HL-60/S4 (cell line): ENCODE measurements around the gene AOPEP.

Source experiments
- in situ Hi-C: fragments of 300-500 bp; cut with MboI; formaldehyde crosslinking; loops from 2 replicates; pipeline ENCODE4 v1.14.3; 2022; ENCODE audit warnings: low sequenced_read_pairs

The AOPEP gene

DNA sequence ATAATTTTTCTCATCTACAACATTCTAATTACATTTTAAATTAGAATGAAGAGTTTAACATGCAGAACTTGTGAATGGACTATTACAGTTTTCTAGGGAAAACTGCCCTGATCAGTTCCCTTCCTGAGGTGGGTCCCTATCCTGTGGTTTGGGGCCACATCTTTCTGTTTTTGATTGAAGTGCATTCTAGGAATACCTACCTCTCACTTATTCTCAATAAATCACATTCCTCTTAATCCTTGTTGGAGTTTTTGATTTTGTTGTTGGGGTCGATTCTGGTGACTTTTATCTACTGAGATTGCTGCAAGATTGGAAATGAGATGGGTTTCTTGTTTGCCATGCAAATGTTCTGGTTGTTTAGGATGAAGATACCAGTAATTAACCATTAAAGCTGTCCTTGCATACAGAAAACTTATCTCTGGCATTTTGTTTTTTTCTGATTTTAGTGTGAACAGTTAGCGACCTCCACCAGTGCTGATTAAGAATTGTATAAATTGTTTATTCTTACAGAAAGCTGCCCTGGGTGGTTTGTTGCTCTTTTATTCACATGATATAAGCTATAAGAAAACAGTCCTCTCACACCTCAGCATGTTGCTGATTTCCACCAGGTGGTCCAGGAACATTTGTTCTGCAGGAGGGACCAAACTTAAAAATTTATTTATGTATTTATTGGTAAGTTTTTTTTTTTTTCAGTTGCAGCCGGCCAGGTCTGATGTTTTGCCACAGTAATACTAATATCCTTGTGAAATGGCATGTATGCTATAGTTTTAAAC is 321.1 kb downstream of the AOPEP start:
- in situ Hi-C loops: no loop called here

DNA sequence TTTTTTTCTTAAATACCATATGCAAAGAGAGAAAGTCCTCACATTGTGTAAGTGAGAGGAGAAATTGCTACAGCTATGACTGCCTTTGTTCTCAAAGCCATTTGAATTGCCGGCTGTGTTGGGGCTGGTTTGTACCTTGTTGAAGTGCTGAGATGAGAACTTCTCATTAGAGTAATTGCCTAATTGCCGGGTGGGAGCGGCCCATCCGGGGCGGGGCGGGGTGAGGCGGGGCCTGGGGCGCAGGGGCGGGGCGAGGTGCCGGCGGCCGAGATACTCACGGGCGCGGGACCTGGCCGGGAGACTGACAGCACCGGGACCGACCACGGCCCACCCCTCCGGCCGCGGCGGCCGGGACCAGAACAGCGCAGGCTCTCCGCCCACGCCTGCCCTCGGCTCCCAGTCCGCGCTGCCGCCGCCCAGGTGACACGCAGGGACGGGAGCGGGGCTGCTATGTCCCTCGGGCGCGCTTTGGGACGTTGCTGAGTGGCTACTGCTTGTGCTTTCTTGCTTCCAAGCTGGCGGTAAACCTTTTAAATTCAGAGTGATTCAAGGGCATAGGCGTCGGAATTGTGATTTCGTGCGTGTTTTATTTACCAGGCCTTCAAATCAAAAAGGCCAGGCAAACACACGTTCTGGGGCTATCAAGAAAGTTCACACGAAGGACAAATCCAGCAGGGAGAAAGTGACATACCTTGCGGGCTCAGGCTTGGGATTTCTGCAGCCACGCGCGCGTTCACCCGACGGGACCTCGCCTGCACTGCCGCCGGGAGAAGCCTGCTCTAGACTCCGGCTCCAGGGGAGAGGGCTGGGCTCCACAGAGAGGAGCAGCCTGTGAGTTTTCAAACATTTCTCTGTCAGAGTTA is 322.0 kb downstream of the AOPEP start:
- in situ Hi-C loops: no loop called here

DNA sequence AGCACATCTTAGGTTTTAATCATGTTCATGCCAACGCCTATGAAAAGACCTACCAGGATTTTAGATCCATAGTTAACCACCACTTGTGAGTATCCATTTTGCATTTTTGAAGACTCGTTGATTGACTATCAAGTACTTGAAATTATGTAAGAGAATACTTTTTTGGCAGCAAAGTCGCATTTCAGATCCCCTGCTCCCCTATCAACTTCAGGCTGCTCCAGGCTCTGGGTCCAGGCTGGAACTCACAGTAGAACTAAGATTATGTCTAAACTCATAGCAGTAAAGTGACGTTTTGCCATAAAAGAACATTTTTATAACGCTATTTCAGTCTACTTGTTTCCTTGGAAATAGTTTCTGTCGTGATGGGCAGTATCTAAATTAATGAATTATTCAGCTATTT is 323.3 kb downstream of the AOPEP start:
- in situ Hi-C loops: no loop called here

DNA sequence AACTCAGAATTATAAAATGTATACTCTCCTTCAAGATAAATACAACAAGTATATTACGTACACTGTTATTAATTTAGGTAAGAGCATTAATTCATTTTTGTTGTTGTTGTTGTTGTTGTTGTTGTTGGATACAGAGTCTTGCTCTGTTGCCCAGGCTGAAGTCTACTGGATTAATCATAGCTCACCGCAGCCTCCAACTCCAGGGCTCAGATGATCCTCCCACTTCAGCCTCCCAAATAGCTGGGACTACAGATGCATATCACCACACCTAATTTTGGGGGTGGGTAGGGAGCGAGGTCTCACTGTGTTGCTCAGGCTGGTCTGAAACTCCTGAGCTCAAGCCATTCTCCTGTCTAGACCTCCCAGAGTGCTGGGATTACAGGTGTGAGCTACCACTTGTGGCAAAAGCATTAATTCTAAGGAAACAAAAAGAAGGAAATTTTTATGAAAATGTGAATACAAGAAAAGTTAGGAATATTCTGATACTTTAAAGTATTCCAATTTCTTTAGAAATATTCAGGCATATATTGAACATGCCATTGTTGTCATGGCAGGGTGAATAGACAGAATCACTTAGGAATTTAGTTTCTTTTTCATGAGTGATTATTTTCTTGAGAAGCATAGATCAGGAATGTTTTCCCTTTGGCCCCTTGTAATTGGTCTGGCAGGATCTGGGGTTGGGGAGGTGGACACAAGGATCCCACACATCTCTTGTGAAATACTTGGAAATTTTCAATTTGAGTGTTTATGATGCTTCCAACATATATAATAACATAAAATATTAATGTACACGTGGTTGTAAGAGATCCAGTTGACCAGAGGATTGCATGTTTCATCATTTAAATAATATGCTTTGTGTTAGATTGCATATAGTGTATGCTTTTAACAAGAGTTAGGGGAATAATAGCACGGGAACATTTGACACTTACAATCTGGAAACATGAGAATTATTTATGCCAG is 327.4 kb downstream of the AOPEP start:
- in situ Hi-C loops: no loop called here

DNA sequence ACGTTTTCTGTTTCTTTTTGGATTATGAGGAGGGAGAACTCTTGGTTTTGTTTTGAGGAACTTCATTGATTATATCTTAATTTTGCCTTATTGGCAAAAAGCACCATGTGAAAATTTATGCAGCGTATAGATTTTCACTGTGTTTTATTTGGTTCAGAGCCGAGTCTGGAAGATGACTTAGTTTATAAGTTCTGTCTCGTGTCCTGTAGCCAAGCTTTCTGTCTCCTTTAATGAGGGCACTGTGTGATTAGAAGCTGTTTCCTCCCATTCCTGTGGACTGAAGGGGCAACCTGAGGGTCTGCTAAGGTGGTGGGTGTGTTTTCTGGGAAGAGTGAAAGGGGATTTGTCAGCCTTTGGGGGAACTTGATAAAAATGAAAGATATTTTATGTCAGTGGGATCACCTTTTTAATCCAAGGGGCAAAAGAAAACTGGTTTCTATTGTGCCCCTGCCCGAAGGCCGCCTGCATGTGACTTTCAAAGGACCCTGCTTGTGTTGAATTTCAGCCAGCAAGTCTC is 328.9 kb downstream of the AOPEP start:
- in situ Hi-C loops: no loop called here

DNA sequence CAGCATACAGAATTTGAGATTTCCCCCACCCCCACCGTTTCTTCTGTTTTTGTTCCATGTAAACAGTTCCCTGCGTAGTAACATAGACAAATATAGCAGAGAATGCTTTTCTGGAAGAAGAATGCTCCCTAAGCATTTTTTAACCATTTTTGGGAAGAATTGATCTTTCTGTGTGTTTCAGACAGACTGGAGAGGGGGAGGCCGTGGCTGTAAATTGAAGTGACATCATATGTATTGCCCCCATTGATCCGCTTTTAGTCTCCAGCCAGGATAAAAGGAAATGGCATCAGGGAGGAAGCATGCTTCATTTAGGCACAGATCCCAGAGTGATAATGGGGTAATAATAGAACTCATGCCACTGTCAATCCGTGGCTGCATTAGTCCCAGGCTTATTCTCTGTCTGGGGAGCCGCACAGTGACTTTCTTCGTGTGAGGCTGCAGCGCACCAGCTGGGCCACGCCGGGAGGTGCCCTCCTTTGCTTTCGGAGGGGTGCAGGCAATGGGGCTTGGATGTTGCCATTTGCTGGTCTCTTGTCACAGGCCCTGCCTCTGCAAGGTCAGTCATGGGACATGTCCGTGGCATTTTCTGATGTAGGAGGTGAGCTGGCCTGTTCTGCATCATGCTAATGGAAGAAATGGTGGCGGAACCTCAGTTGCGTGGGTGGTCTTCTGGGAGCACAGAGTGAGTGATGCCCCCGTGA is 329.5 kb downstream of the AOPEP start:
- in situ Hi-C loops: no loop called here

DNA sequence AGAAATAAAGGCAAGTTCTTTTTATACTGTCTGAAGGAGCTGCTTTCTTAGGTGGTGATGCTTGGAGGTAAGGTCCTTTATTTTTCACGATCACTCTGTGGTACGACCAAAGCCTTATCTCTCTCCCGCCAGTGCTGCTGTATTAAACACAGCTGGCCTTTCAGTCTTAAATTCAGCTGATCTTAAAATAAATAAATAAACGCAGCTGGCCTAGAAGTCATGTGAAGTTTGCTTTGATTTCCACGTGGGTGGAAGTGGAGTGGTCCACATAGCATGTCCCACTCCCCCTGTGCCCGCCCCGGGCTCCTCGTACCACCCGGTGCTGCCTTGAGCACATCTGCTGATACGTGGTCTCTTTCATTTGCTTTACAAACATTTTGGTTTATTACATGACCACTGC is 330.6 kb downstream of the AOPEP start:
- in situ Hi-C loops: no loop called here

DNA sequence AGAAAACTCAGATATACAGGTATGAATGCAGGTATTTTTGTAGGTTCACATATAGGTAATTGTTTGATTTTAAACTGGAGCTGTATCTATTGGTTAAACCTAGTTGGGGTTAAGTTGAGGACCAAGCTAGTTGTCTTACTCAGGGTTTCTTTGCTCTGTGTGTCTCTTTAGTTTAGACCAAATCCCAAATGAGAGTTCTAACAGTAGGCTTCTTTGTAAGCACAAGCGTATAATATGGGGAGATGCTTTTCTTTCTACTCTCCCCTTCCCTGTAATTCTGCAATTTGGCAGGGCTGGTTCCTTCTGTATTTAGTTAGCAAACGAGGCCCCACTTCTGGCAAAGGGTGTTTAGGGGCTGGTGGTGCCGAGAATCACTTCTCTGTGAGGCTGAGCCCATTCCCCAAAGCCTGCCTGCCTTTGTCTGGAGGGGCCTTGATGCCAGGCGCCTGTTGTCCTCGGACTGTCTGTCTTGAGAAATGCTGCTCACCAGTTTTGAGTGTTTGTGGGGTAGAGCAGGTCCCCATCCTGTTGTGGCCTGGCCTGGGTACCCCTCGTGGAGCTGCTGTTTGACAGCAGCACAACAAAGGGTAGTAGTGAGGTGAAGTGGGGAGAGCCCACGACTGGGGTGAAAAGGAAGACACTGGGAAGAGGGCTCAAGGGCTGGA is 331.8 kb downstream of the AOPEP start:
- in situ Hi-C loops: no loop called here

DNA sequence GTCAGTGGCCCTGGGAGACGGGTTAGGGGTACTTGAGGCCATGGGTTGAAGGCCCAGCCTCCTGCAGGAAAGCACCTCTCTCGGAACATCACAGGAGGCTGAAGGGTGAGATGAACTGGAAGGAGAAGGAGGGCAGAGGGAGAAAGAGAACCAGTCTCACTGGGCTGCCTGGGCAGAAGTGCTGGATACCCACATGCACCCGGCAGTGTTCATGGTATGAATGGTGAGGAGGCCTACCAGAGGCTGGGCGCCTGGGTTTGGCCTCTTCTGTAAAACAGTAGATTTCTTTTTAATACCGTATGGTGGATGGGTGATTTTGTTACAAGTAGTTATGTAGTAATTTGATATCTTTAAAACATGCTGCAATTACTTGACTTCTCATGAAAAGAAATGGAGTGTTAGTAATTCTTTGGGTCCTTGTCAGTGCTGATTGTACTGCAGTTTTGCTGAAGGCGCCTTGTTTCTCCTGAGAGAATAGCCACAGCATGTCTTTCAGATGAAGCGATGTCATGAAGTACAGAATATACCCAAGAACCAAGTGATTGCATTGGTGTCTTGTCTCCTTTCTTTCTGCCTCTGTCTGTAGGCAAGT is 332.4 kb downstream of the AOPEP start:
- in situ Hi-C loops: no loop called here

DNA sequence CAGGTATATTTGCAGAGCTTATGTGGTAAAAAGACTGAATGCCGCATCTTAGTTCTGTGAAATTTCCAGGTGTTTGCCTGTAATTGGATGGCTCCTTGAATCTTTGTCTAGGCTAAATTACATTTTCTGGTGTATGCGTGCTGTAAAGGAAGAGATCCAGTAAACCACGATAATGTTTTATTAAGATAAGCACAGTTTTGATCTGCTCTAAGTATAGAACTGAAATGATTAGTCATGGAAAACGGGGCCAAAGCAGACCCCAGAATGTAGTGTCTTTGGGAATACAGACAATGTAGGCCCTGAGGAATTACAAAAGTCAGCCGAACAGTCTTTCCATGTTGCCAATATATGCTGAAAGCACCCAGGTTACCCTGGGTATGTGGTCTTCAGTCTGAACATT is 333.7 kb downstream of the AOPEP start:
- in situ Hi-C loops: no loop called here

DNA sequence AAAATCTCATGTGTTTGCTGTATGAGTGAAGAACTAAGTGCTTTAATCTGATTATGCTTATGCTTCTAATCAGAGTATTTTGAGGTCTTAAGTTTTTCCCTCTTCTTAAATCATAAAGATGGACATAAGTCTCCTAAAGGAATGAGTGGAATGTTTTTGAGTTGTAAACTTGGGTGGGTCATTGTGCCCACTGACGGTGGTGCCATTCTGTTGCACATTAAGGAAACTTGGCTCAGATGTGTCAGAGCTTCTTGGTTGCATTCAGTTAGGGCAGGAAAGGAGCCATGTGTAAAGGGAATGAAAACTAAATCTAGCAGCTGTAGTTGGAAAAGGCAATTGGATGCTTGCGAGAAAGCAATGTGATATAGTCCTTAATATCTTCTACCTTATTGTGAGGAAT is 334.4 kb downstream of the AOPEP start:
- in situ Hi-C loops: no loop called here

DNA sequence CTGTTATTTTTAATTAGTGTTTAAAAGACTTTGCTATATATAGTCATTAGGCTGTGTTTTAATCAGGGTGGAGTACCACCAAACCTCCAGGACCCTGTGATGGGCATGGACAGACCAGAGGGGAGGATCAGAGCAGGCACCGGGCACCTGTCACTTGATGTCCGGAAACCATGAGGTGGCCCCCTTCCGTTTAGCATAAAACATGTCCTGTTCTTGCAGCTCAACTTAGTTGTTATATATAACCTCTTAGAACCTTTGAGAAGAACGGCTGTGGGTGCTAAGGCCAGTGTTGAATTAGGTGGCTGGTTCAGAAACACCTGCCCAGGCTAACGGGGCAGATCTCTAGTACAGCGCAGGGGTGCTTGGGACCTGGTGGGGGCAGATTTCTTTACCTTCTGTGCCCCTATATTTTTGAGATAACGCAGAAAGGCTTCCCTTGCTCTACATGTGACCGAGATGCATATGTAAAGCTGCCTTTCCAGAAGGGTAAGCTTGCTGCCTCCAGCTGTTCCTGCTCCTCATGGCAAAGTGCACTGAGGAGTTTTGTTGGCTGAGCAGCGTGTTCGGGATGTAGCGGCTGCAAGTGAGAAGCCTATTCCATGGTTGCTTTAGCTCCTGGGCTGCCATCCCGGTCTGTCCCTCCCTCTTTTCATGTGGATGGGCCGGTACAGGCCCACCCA is 335.6 kb downstream of the AOPEP start:
- in situ Hi-C loops: no loop called here

DNA sequence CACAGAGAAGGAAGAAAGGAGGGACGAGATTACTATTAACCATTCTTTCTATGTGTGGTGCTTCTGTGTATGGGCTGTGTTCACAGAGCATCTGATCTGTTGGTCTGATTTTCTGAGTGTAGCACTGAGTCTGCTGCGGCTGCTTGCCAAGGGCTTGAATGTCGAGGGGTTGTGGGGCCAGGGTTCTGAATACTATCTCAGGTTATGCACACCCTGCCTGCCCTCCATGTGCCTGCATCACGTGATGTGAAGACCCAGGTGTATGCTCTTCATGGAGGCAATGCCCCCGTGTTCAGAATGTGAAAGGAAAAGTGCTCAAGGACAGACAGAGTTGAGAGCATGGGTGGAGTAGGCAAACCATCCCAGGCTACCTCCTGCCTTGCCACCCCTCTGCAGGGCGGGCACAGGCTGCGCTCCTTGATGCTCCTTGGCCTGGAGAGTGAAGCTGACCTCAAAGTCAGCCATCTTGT is 336.1 kb downstream of the AOPEP start:
- in situ Hi-C loops: no loop called here

DNA sequence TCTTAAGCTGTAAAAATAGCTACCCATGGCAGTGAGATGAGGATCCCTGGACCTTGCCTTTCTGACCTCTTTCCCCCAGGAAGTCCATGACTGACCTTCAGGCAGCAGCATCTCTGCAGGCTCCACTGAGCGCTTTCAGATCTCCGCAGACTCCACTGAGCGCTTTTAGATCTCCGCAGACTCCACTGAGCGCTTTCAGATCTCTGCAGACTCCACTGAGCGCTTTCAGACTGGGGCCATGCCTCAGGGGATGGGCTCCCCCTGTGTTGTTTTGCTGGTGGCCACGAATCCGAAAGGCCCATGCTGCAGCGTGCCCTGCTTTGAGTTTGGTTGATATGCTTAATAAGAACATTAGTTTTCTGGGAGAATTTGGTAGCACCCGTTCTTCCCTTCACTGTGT is 336.8 kb downstream of the AOPEP start:
- in situ Hi-C loops: no loop called here

DNA sequence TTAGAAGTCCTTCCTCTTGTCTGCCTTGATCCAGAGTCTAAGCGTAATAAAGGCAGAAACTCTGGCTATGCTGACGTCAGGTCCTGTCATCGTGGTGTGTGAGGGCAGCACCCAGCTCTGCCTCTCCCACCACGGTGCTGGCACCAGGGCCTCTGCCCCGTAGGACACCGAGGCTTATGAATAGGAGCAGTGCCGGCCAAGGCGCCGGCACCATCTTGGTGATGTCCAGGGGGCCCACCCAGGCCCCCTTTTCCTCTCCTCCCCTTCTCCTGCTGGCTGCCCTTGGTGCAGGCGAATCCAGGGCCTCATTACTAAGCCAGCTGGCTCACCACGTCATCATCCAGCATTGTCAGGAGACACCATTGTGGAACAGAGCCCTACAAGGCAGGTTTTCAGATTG is 338.7 kb downstream of the AOPEP start:
- in situ Hi-C loops: no loop called here

DNA sequence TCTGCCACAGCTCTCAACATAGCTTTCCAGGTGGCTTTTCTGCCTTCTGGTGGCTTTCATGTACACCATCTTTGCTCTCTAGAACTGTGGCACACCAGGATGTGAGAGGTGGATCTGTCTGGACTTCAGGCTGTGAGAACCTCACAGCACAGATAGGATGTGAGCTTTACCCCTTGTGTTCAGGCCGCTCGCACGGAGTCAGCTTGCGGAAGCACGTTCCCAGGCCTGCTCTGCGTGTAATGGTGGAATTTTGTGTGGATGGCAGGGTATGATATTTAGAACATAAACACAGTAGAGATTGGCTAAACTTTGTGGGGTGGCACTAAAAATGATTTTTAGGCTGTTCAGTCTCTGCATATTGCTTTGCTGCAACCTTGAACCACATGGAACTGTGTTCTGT is 340.6 kb downstream of the AOPEP start:
- in situ Hi-C loops: no loop called here

DNA sequence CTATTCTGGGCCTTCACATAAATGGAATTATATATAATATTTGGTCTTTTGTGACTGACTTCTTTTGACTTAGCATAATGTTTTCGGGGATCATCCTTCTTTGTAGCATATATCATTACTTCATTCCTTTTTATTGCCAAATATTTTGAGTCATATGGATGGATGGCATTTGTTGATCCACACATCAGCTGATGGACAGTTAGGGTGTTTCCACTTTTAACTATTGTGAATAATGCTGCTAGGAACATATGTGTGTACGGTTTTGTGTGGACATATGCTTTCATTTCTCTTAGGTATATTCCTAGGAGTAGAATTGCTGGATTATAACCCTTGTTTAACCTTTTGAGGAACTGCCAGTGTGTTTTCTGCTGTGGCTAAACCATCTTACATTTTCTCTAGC is 341.4 kb downstream of the AOPEP start:
- in situ Hi-C loops: no loop called here

DNA sequence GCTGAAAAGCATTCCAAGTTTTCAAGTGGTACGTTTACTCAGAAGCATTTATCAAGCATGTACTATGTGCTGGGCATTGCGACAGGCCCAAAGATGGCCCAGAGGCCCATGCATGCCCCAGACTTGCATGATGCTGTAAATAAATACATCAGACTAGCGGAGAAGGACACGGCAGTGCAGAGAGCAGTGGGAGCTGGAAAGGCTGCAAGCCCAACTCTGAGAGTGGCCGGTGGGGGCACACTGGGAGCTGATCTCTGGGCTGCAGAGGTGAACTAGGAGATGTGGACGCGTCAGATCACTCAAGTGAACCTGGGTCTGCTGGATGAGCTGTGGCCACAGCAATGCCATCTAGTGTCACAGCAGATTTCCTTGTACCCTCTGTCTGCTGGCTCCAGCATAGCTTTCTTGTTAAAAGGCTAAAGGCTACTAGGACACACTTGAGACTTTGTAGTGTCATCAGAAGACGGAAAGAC is 344.1 kb downstream of the AOPEP start:
- in situ Hi-C loops: no loop called here

DNA sequence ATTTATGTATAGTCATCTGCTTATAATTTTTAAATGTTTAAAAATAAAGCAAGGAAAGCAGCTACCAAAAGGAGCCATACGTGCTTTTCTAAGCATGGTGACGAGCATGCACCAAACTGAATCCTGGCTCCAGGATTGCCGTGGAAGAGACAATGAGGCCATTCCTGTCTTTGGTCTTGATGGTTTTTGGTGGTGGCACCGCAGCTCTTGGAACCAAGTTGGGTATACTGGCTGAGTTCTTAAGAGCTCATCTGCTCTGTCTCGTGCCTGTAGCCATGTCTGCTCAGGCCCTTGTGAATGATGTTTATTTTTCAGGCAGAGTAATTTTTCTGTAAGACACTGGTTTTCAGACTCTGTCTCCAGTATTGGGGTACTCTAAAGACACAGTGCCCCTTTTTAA is 345.0 kb downstream of the AOPEP start:
- in situ Hi-C loops: no loop called here
